GM21360 (cell line): ENCODE measurements around the gene TRIML1.
"Not testable (repeated sequence)": the region's sequence is repeated elsewhere in the genome, so short reads cannot be mapped to it uniquely, and the experiment has no call there.

Experiments
- ATAC-seq: cut with Tn5 transposase; IDR thresholded peaks from one replicate; pipeline ENCODE4 v1.9.1; 2021; ENCODE audit warnings: mild to moderate bottlenecking, moderate library complexity; ENCODE audit not compliant: unreplicated experiment

The TRIML1 gene

DNA sequence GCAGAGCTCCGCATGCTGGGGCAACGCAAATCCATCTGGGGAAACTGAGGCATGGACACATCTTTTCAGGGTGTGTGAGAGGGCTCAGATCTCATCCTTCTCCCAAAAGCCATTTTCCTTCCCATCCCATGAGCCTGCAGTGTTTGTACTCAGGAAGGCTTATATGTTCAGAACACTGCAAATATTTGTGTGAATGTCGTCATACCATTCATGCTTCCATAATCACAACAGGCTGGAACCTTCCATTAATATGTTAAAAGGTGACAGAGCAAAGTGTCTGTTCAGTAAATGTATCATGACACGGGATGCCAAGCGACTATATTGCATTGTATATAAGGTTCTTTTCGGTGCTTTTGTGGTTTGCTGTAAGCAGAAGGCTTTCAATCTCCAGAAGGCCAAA is 8.5 kb downstream of the TRIML1 start:
- no peak for ATAC-seq

DNA sequence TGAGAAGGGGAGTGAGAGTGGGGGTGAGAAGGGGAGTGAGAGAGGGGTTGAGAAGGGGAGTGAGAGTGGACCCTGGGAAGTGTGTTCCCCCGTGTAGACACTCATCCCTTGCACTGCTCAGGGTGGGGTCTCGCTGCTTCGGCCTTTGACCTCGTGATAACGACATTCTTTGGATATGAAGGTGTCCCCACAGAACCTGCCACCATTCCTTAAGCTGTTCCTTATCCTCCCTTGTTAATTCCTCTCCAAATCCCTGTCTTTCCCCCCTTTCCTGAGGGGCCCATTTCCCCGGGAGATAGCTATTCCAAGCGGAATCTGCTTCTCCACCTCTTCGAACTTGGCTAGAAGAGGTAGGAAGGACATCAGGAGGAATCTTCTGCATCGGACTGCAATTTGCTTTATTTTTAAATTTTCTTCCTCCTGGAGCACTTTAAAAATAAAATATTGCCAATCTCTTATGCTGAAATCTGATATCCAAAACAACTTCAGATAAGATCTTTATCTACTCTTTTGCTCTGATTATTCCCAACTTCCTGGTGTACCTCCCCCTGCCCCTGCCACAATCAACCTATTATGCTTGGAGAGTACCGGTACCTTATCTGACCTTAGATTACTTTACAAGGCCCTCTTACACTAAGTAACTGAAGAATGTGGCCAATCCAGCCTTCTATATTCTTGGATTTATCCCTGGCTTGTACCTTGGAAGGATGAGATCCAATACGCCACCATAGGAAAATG is 15.6 kb downstream of the TRIML1 start:
- no peak for ATAC-seq

DNA sequence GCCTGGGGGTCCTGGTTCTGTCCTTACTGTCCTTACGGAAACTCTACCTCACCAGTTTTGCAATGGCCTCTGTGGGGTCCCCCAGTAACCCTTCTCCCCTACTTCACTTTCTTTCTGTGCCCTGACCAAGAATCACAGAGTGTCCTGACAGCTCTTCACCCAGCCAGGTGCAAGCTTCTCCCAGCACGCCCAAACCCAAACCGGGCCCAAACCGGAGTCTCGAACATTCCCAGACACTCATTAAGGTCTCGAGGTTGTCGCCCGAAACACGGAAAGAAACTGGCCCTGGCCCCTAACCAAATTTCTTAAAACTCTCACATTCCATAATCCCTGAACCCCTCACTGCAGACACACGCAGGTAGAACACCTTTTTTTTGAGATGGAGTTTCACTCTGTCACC is 19.1 kb downstream of the TRIML1 start:
- no peak for ATAC-seq

DNA sequence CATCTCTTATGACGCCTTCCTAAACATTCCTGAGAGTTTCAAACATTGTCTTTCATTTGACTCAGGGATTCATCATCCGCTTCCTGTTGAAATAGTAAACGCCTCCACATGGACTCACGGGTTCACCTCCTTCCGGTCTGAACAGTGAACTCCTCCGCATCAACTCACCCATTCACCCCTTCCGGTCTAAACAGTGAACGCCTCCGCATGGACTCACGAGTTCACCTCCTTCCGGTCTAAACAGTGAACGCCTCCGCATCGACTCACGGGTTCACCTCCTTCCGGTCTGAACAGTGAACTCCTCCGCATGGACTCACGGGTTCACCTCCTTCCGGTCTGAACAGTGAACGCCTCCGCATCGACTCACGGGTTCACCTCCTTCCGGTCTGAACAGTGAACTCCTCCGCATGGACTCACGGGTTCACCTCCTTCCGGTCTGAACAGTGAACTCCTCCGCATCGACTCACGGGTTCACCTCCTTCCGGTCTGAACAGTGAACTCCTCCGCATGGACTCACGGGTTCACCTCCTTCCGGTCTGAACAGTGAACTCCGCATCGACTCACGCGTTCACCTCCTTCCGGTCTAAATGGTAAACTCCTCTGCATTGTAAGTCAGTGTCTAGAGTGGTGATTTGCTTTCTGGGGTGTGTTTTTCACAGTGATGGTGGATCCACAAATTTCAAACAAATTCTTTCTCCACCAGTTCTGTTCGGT is 20.4 kb downstream of the TRIML1 start:
- not testable (repeated sequence) for ATAC-seq

DNA sequence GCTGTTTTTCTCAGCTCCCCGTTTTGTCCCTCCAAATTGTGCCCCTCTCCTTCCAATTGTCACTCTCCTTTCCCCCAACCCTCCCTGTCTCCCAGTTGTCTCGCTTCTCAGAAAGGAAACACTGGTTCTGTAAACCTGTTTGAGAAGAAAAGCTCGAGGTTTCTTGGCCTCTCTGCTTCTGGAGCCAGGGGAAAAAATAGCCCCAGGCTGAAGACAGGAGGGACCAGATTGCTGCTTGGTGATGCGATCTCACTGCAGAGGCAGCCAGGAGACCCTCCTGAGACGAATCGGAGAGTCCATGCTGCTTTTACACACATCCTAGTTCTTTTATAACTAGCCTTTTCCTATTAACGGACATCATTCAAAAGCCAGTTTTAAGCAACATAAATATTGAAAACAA is 21.2 kb downstream of the TRIML1 start:
- no peak for ATAC-seq

DNA sequence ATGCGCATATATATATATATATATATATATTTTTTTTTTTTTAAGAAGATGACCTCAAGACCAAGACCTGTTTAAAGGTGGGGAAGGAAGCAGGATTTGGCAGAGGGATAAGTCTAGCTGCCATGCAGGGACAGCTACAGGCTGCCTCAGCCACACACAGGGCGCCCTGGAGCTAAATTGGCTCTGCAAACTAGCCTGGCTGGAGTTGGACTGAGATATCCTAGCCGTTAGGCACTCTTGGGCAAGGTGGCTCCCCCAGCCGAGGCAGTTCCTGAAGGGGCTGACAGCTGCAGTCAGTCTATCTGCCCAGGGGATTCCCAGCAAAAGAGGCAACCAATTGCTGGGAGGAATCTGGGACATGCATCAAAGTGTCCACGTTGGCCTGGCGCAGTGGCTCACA is 21.9 kb downstream of the TRIML1 start:
- no peak for ATAC-seq

DNA sequence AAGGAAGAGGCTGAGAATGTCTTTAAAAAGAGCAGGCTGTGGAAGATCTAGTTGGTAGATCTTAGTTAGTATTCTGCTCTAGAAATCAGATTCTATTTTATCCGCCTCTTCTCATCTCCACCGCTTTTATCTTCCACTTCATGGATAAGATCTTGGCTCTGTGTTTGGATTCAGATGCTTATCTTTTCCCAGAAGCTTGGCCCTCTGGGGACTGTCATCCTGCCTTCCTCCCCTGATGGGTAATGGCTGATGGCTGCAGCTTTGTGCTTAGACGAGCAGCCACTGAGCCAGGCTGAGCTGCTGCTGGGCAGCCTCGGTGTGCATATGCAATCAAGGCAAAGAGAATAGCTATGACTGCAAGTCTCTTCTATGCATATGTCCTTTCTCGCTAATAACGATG is 23.5 kb downstream of the TRIML1 start:
- ATAC-seq = no peak

DNA sequence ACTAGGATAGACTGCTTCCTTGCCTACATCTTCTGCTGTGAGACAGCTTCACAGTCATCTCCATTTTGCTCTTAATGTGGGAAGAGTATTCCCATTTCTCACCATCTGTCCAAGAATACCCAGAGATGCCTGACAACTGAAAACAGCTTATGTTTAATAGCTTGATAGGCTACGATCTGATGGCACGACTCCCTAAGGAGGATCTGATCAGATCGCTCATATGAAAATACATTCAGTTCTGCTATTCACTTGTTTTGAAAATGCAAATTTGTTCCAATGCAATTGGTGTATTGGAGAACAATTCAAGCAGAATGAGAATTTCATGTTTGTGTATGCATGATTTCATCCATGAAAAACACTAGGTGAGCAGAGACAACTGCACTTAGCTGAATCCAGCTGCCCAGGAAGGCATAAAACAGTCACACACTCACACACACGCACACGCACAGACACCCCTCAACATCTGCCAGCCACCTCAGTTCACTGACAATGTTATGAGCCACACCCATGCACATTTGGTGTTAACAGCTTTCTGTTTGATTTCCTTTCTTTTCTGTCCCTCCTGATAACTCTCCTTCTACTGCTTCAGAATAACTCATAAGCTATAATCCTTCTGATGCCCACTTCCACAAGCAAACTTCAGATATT is 29.6 kb downstream of the TRIML1 start:
- ATAC-seq = no peak

DNA sequence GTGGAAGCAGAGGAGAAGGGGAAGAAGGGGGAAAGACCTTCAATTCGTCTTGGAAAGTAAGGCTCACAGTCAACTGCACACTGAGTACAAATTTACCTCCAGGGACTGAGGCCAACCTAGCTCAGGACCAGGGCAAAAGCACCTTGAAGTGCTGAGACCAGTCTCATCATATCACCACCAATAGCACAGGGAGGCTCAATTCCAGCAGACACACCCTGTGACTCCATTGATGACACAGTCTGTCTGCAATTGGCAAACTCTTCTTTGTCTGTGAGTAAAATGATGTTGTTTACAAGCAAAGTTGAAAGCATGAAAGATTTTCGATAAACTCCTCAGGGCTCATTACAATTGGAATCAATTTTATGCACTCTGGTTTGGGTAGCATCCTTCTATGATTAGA is 32.3 kb downstream of the TRIML1 start:
- no peak for ATAC-seq

DNA sequence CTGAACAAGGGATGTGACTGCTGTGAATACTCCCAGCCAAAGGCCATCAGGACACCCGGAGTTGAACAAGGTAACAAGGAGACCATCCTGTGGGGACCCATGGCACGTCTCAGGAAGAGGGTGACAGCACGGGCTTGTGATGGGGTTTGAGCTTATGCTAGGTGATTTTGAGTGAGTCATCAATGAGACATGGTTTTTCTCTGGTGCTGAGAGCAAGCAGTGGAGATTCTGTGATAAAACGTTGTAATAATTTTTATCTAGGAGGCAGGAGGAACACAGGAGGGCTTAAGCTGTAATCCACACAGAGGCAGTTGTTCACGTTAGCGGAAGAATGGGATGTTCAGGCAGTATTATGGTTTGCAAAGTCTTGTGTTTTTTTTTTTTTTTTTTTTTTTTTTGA is 36.0 kb downstream of the TRIML1 start:
- ATAC-seq = no peak

DNA sequence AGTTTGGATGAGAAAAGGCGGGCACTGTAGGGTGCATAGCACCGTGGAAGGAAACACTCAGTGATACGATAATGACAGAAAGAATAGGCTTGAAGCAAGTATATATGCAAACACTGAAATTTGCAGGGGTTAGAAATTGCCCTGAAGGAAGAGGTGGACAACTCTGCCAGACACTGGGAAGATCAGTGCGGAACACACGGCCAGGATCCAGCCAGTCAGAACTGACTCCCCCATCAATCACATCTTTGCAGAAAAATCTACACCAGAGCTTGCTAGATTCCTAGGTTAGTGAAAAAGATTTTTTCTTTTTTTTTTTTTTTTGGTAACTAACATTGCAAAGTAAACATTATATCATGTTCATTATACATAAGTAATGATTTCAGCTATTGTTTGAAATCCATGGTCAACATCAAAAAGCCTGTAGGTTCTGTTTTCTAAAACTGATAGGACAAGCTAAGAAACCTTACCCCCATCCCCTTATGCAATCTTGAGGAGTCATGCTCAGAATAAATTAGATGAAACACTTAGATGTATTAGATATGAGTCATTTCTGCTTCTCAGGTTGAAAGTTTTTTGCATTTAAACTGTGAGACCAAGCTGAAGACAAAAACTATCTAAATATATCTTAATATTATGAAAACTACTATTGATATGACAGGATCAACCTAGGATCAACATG is 38.9 kb downstream of the TRIML1 start:
- no peak for ATAC-seq

DNA sequence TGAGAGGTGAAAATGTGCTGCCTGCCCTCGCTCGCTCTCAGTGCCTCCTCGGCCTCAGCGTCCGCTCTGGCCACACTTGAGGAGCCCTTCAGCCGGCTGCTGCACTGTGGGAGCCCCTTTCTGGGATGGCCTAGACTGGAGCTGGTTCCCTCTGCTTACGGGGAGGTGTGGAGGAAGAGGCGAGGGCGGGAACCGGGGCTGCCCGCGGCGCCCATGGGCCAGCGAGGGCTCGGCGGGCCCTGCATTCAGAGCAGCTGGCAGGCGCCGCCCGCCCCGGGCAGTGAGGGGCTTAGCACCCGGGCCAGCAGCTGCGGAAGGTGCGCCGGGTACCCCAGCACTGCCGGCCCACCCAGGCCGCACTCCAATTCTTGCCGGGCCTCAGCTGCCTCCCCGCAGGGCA is 39.6 kb downstream of the TRIML1 start:
- ATAC-seq = no peak

DNA sequence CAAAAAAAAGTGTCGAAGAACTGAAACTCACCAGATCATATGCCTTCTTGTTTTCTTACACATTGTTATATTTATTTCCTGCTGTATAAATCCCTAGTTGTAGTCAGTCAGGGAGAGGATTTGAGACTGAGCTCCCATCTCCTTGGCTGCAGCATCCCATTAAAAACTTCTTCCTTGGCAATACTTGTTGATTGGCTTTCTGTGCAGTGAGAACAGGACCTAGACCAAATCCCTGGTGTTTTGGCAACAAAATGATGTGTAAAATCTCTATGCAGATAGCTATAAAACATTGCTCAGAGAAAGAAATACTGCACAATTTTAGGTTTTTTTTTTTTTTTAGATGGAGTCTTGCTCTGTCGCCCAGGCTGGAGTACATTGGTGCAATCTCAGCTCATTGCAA is 47.9 kb downstream of the TRIML1 start:
- no peak for ATAC-seq

DNA sequence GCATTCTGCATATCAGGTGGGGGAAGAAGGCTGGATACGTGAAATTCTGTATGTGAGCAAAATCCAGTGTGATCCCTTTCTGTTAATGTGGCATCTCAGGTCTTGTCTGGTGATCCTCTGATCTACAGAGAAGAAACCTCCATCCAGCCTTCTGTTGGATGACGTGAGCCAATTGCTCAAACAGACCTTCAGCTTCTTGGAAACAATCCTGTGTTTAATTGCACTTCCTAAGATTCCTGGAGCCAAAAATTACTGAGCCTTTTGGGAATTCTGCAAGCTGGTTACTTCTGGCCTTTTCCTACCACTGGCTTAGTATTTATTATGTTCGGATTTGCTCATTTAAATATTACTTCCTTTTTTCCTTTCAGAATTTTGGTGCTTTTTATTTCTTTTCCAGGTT is 51.2 kb downstream of the TRIML1 start:
- no peak for ATAC-seq

DNA sequence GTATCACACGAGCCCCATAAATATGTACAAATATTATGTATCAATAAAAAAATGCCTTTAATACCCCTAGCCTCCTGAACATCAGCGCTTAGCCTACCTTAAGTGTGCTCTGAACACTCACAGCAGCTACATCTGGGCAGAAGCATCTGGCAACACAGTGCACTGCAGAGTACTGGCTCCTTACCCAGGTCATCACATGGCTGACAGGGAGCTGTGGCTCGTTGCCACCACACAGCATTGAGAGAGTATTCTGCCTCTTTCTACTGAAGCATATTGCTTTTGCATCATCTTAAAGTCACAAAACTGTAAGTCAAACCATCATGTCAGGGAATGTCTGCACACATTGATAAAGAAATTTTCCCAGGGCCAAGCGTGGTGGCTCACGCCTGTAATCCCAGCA is 55.2 kb downstream of the TRIML1 start:
- ATAC-seq = no peak

DNA sequence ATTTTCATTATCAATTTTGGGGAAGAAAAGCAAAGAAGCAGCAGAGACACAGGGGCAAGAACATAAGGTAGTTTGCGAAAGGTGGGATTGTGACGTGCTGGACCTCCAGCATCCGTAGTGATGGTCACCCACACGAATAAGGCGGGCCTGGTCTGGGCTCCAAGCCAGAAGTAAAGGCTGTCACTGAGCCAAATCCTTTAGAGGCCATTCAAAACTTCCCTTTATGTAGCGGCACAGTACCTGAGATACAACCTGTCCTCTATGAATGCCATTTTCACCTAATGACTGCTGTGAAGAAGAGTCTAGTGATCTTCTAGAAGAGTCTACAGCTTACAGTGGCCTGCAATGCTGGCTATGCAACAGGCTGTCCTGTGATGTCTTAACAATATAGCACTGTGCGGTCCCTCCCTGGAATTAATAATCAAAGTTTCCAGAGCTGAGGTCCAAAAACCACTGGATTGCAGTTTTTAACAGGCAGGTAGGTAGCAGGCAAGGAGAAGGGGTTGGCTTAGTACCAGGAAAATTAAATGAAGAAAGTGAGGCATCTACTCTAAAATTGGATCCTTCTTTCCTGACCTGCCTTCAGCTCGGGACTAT is 56.2 kb downstream of the TRIML1 start:
- ATAC-seq = no peak

DNA sequence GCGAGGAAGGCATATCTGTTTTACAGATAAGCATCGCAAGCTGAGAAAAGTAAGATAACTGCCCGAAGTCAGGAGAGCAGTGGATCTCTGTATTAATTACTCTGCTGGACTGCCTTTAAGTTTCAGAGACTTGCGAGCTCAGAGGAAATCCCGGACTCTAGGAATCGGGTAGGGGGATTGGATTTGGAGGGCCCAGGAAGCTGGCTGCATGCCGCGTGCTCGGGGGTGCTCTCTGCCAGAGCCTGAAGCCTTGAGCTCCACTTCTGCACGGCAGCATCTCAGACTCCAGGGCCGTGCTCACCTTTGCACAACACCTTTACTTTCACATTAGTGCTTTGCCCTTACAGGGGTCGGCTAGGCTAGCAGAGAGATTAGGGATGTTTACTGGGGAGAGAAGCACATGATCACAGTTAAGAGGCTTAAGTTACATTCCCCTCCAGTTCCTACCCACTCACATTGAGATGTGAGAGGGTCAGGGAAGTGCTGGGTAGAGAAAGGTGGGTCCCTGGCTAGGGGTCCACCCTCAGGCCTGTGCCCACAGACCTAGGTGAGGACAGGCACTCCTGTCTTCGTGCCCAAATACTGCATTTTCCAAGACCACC is 57.0 kb downstream of the TRIML1 start:
- no peak for ATAC-seq
